ENCODE results near the gene ADAM21. TPM values are rescaled to one million over a fixed set of nuclear protein-coding genes. Genes with fewer than 3 reads are reported as not detected.
A peak's percentile ranks its signal among the peaks of the same experiment; 100 is the strongest.
"Not testable (repeated sequence)": the region's sequence is repeated elsewhere in the genome, so short reads cannot be mapped to it uniquely, and the experiment has no call there.

Gene ADAM21
- total RNA-seq, 1 donor from 2014 or later: 0.10 TPM

DNA sequence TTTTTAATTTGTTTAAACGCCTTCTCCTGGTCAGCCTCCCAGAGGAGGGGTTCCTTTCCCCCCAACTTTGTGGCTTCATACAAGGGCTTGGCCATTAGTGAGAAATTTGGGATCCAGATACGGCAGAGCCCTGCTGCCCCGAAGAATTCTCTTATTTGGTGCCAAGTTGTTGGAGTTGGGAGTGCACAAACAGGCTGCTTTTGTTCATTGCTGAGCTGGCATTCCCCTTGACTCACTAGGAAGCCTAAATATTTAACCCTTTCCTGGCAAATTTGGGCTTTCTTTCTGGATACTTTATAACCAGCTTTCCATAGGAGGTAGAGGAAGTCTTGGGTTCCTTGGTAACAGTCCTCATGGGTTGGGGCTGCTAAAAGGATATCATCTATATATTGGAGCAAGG, 10.3 kb upstream of the ADAM21 start:
- H3K36me3 Mint-ChIP-seq: no peaks in the 10 kb centered on the region
- H3K4me1 Mint-ChIP-seq (ENCODE audit: unreplicated experiment): no peaks in the 10 kb centered on the region

DNA sequence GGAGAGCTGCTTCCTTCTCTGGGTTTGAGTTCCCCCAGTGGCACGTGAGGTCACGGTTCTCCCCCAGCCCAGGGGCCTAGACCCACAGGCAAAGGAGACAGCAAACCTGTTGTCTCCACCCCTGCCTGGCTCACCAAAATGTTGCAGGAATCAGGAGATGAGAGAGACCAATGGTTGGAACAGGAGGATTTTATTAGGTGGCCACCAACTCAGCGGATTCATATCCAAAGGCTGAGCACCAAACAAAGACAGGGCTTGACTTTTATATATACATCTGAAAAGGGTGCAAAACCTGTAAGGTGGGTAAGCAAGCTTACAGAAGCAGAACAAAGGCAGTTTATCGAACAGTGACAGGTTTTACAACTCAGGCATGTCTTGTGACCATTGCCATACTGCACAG, 9.2 kb upstream of the ADAM21 start:
- H3K4me3 Mint-ChIP-seq: no peak overlapping the region
- no peaks in the 10 kb centered on the region for H3K27me3 Mint-ChIP-seq
- peaks cover 13% of the 10 kb centered on the region for H3K9me3 Mint-ChIP-seq
- no peaks in the 10 kb centered on the region for H3K4me1 Mint-ChIP-seq (ENCODE audit: unreplicated experiment)
- TF ChIP-seq, protein P1, sequence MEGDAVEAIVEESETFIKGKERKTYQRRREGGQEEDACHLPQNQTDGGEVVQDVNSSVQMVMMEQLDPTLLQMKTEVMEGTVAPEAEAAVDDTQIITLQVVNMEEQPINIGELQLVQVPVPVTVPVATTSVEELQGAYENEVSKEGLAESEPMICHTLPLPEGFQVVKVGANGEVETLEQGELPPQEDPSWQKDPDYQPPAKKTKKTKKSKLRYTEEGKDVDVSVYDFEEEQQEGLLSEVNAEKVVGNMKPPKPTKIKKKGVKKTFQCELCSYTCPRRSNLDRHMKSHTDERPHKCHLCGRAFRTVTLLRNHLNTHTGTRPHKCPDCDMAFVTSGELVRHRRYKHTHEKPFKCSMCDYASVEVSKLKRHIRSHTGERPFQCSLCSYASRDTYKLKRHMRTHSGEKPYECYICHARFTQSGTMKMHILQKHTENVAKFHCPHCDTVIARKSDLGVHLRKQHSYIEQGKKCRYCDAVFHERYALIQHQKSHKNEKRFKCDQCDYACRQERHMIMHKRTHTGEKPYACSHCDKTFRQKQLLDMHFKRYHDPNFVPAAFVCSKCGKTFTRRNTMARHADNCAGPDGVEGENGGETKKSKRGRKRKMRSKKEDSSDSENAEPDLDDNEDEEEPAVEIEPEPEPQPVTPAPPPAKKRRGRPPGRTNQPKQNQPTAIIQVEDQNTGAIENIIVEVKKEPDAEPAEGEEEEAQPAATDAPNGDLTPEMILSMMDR (conservative IDR thresholded peaks at IDR 0.05): no peak
- no peak overlapping the region for H3K27ac Mint-ChIP-seq
- H3K36me3 Mint-ChIP-seq: no peaks in the 10 kb centered on the region
- DNase-seq (ENCODE audit: extremely low spot score, unreplicated experiment): no peak

More for the DNA sequence above, 10.3 kb upstream of the ADAM21 start:
- DNase-seq (ENCODE audit: extremely low spot score, unreplicated experiment): no peak
- Mint-ChIP-seq H3K4me3 (no peak overlapping the region), H3K9me3 (peaks cover 12% of the 10 kb centered on the region), H3K27me3 (no peaks in the 10 kb centered on the region), H3K27ac (no peak overlapping the region)
- TF ChIP-seq, protein P1 (conservative IDR thresholded peaks at IDR 0.05): no peak

DNA sequence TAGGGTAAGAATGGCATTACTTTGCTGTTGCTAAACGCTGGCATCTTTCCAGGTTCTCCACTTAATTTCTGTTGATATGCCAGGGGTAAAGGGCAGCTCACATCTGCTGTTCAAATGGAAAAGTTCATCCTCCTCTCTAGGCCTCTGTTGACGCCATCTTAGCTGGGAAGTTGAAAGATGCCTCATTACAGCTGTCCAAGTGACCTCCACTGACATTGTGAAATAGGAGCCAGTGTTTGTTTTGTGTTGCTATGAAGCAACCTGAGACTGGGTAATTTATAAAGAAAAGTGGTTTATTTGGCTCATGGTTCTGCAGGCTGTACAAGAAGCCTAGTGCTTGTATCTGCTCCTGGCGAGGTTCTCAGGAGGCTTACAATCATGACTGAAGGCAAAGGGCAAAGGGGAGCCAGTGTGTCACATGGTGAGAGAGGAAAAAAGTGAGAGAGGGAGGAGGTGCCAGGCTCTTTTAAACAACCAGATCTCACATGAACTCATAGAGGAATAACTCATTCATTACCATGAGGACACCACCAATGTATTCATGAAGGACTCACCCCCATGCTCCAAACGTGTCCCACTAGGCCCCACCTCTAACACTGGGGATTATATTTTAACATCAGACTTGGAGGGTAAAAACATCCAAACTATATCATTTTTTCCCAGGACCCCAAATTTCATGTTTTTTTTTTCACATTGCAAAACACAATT, 3.2 kb upstream of the ADAM21 start:
- TF ChIP-seq, protein P1 (conservative IDR thresholded peaks at IDR 0.05): no peak
- Mint-ChIP-seq H3K9me3 (peaks cover 9% of the 10 kb centered on the region), H3K27ac (peak overlapping the region; percentile 29), H3K4me1 (ENCODE audit: unreplicated experiment) (peaks cover 5% of the 10 kb centered on the region), H3K36me3 (no peaks in the 10 kb centered on the region), H3K4me3 (no peak overlapping the region), H3K27me3 (no peaks in the 10 kb centered on the region)
- no peak for DNase-seq (ENCODE audit: extremely low spot score, unreplicated experiment)

DNA sequence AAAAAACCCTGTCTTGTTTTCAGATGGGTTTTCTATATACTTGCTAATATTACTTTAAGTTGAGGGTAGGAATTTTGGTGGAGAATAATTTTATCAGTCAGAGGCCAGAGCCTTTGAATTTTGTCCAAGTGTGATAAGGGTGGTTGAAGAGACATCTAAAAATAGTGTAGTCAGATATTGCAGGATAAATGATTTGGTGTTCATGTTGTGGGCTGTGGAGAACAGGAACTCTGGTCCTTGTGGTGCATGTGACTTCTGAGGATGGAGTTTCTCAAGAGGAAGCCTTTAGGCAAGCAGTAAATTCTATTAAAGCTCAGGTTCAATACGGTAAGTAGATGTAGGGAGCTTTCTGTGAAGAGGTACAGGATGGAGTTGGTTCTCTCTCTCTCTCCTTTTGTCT, 2.8 kb downstream of the ADAM21 start:
- Mint-ChIP-seq H3K36me3 (no peaks in the 10 kb centered on the region), H3K9me3 (no peaks in the 10 kb centered on the region), H3K4me1 (ENCODE audit: unreplicated experiment) (no peaks in the 10 kb centered on the region), H3K27ac (no peak overlapping the region), H3K27me3 (peaks cover 3% of the 10 kb centered on the region), H3K4me3 (no peak overlapping the region)
- DNase-seq (ENCODE audit: extremely low spot score, unreplicated experiment): no peak
- TF ChIP-seq, protein P1 (conservative IDR thresholded peaks at IDR 0.05): no peak

DNA sequence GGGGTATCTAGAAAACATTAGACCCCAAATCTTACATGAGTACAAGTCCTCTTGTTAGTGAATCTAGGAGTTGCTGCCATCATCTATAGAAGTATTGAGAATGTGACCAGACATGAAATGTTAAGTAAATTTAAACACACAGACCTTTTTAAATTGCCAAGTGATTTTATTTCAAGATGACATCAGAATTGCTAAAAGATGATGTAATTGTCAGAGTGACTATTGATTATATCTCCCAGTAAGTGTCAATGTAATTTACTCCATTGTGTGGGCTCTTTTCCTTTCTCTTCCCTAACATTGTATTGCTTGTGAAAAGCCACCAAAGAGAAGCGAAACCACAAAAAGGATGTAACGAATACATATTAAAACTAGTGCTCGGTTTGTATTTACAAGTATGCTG, 16.8 kb downstream of the ADAM21 start:
- H3K9me3 Mint-ChIP-seq: no peaks in the 10 kb centered on the region

DNA sequence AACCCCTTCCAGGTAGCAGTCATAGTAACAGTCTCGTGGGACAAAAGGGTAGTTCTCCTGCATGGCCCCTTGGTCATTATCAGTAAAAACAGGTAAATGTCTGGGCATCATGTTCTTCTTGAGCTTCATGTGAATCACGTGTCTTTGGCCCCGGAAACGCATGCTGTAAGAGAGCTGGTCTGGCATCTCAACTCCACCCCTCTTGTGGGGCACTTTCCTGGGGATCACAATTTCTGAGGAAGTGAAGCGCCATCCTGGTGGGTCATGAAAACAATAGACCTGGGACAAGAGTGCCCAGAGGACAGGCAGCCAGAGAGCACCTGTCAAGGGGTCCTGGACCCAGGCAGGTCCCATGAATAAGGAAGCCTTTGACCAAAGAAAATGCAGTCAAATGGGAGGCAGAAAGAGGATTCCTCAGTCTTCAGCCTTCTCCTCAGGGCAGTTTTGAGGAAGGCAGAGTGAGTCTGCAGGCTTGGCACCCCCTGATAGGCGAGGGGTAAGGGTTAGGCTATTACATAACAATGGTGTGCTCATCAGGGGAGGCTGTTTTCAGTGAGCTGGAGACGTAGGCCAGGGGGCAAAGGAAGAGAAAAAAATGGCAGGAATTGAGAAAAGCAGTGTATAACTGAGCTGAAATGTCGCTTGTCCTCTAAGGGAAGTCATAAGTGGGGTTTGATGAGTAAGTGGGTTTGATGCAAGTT, 19.0 kb downstream of the ADAM21 start:
- H3K4me1 Mint-ChIP-seq (ENCODE audit: unreplicated experiment); H3K27ac Mint-ChIP-seq; H3K9me3 Mint-ChIP-seq; H3K27me3 Mint-ChIP-seq; DNase-seq (ENCODE audit: extremely low spot score, unreplicated experiment); H3K4me3 Mint-ChIP-seq; H3K36me3 Mint-ChIP-seq: not testable (repeated sequence)

More for the DNA sequence above, 16.8 kb downstream of the ADAM21 start:
- TF ChIP-seq, protein P1 (conservative IDR thresholded peaks at IDR 0.05): no peak
- Mint-ChIP-seq H3K4me3 (no peak overlapping the region), H3K27ac (no peak overlapping the region), H3K27me3 (peaks cover 8% of the 10 kb centered on the region), H3K36me3 (no peaks in the 10 kb centered on the region), H3K4me1 (ENCODE audit: unreplicated experiment) (no peaks in the 10 kb centered on the region)
- DNase-seq (ENCODE audit: extremely low spot score, unreplicated experiment): no peak
